ENCODE results near the gene EVA1C. TPM values are rescaled to one million over a fixed set of nuclear protein-coding genes. Genes with fewer than 3 reads are reported as not detected.

EVA1C gene
- total and polyA plus RNA-seq, 2 donors from 2014 or later: 13.8 to 63.4 TPM

DNA sequence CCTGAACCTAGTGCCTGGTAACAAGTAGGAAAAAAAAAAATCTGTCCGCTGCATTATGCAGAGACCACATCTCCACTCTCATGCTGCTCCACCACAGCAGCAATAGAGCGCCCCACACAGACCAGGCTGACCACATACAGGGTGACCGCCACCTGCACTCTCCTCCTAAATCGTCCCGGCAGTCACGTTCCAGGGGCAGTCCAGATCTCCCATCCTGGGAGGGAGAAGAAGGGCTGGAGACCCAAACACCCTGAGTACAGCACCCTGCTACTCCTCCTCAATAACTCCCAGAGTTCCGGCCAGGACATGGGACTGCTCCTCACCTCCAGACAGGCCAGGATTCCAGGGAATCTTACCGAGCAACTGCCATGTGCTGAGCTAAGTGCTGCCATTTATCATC is 35.0 kb upstream of the EVA1C start:
- no peak for FAIRE-seq

DNA sequence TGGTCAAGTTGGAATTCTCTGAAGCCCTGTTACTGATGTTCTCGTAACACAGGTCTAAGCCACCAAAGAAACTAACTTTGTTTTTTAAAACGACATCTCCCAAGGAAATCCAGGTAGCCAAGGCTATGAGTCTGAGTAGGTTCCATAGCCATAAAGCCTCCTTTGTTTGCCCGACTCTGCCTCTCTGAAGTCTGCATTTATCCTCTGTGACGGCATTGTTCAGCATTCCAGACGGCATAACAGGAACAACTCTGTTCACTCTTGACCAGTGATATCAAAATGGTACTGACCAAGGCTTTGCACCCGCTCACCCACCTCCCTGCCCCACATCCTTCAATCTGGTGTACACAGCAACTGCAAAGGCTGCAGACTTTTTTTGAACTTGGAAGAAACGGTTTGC is 34.5 kb upstream of the EVA1C start:
- H3K27ac ChIP-seq (ENCODE audit: low read depth in 2 of 2, low read length in 2 of 2): no peak overlapping the region
- TF ChIP-seq, protein P1, sequence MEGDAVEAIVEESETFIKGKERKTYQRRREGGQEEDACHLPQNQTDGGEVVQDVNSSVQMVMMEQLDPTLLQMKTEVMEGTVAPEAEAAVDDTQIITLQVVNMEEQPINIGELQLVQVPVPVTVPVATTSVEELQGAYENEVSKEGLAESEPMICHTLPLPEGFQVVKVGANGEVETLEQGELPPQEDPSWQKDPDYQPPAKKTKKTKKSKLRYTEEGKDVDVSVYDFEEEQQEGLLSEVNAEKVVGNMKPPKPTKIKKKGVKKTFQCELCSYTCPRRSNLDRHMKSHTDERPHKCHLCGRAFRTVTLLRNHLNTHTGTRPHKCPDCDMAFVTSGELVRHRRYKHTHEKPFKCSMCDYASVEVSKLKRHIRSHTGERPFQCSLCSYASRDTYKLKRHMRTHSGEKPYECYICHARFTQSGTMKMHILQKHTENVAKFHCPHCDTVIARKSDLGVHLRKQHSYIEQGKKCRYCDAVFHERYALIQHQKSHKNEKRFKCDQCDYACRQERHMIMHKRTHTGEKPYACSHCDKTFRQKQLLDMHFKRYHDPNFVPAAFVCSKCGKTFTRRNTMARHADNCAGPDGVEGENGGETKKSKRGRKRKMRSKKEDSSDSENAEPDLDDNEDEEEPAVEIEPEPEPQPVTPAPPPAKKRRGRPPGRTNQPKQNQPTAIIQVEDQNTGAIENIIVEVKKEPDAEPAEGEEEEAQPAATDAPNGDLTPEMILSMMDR (IDR thresholded peaks at IDR 0.05; ENCODE audit: borderline replicate concordance, extremely low read depth, insufficient read depth): no peak
- DNase-seq (no peak), FAIRE-seq (no peak)
- no peaks in the 10 kb centered on the region for H3K4me1 ChIP-seq (ENCODE audit: control insufficient read depth in 2 of 3, insufficient read depth in 2 of 3, low read depth in 1 of 3, low read length in 3 of 3)
- no peak overlapping the region for H3K9ac ChIP-seq (ENCODE audit: low read length in 3 of 3)
- no peaks in the 10 kb centered on the region for H3K27me3 ChIP-seq (ENCODE audit: control insufficient read depth, insufficient read depth, low read length)
- H3K4me3 ChIP-seq (ENCODE audit: low read length in 3 of 3): no peak overlapping the region
- no peaks in the 10 kb centered on the region for H3K9me3 ChIP-seq (ENCODE audit: control insufficient read depth in 2 of 3, insufficient read depth in 1 of 3, low read length in 3 of 3)
- intact Hi-C loops (cut with DNase I): no loop called here
- H3K36me3 ChIP-seq (ENCODE audit: control insufficient read depth in 2 of 3, insufficient read depth in 3 of 3, low read length in 3 of 3): peaks cover 4 to 30% (median 7%) of the 10 kb centered on the region in 3 donors

More for the DNA sequence above, 35.0 kb upstream of the EVA1C start:
- intact Hi-C loops (cut with DNase I): no loop called here
- H3K4me3 ChIP-seq (ENCODE audit: low read length in 3 of 3): no peak overlapping the region
- peaks cover 4 to 27% (median 7%) of the 10 kb centered on the region in 3 donors for H3K36me3 ChIP-seq (ENCODE audit: control insufficient read depth in 2 of 3, insufficient read depth in 3 of 3, low read length in 3 of 3)
- no peaks in the 10 kb centered on the region for H3K27me3 ChIP-seq (ENCODE audit: control insufficient read depth, insufficient read depth, low read length)
- DNase-seq: no peak
- TF ChIP-seq, protein P1 (IDR thresholded peaks at IDR 0.05; ENCODE audit: borderline replicate concordance, extremely low read depth, insufficient read depth): no peak
- no peaks in the 10 kb centered on the region for H3K9me3 ChIP-seq (ENCODE audit: control insufficient read depth in 2 of 3, insufficient read depth in 1 of 3, low read length in 3 of 3)
- H3K9ac ChIP-seq (ENCODE audit: low read length in 3 of 3): no peak overlapping the region
- H3K27ac ChIP-seq (ENCODE audit: low read depth in 2 of 2, low read length in 2 of 2): no peak overlapping the region
- H3K4me1 ChIP-seq (ENCODE audit: control insufficient read depth in 2 of 3, insufficient read depth in 2 of 3, low read depth in 1 of 3, low read length in 3 of 3): no peaks in the 10 kb centered on the region

DNA sequence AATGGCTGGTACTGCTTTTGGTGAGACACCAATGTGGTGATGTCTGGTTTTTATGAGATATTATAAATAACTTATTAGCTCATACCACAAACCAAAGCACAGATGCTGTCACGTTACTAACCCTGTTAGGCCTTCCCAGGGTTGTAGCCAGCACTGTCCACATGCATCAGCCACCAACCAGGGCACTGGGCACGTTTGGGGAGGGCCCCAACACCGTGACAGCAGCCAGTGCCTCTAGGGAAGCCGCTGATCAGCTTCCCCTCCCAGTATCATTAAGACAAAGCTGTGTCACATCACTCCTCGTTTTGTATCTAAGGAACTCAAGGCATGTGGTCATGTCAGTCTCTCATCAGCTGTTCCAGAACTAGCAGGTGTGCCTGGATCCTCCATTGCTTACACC is 33.5 kb upstream of the EVA1C start:
- TF ChIP-seq, protein P1 (IDR thresholded peaks at IDR 0.05; ENCODE audit: borderline replicate concordance, extremely low read depth, insufficient read depth): no peak
- Histone ChIP-seq H3K9ac (ENCODE audit: low read length in 3 of 3) (no peak overlapping the region), H3K9me3 (ENCODE audit: control insufficient read depth in 2 of 3, insufficient read depth in 1 of 3, low read length in 3 of 3) (no peaks in the 10 kb centered on the region), H3K27me3 (ENCODE audit: control insufficient read depth, insufficient read depth, low read length) (no peaks in the 10 kb centered on the region), H3K4me1 (ENCODE audit: control insufficient read depth in 2 of 3, insufficient read depth in 2 of 3, low read depth in 1 of 3, low read length in 3 of 3) (no peaks in the 10 kb centered on the region), H3K4me3 (ENCODE audit: low read length in 3 of 3) (no peak overlapping the region), H3K27ac (ENCODE audit: low read depth in 2 of 2, low read length in 2 of 2) (no peak overlapping the region), H3K36me3 (ENCODE audit: control insufficient read depth in 2 of 3, insufficient read depth in 3 of 3, low read length in 3 of 3) (peaks cover 7 to 38% (median 13%) of the 10 kb centered on the region in 3 donors)
- FAIRE-seq: no peak
- DNase-seq: no peak
- intact Hi-C loops (cut with DNase I): no loop called here

DNA sequence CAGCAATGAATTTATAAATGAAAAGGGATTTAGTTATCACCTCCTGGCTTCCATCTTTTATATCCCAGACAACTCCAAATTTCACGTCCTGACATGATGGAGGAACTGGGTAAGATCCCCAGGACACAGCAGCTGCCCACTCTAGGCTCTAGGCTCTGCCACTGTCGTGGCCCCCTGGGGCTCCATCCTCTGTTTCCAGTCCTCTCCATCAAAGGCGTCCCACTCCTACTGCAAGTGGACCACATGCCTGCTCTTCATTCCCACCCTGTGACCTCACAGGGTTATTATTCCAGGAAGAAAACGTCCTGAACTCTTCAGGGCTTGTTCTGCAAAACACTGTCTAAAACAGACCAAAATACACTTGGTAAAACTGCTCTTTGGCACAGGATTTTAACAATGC is 31.6 kb upstream of the EVA1C start:
- H3K9me3 ChIP-seq (ENCODE audit: control insufficient read depth in 2 of 3, insufficient read depth in 1 of 3, low read length in 3 of 3): no peaks in the 10 kb centered on the region
- peaks cover 11 to 42% (median 18%) of the 10 kb centered on the region in 3 donors for H3K36me3 ChIP-seq (ENCODE audit: control insufficient read depth in 2 of 3, insufficient read depth in 3 of 3, low read length in 3 of 3)
- no peak overlapping the region for H3K27ac ChIP-seq (ENCODE audit: low read depth in 2 of 2, low read length in 2 of 2)
- no peaks in the 10 kb centered on the region for H3K27me3 ChIP-seq (ENCODE audit: control insufficient read depth, insufficient read depth, low read length)
- intact Hi-C loops (cut with DNase I): no loop called here
- TF ChIP-seq, protein P1 (IDR thresholded peaks at IDR 0.05; ENCODE audit: borderline replicate concordance, extremely low read depth, insufficient read depth): no peak
- no peak overlapping the region for H3K9ac ChIP-seq (ENCODE audit: low read length in 3 of 3)
- H3K4me3 ChIP-seq (ENCODE audit: low read length in 3 of 3): no peak overlapping the region
- H3K4me1 ChIP-seq (ENCODE audit: control insufficient read depth in 2 of 3, insufficient read depth in 2 of 3, low read depth in 1 of 3, low read length in 3 of 3): no peaks in the 10 kb centered on the region
- FAIRE-seq: no peak
- DNase-seq: no peak
